H1 (cell line): Measurements from ENCODE around the gene ANXA4. TPM values are rescaled to one million over a fixed set of nuclear protein-coding genes. Genes with fewer than 3 reads are reported as not detected.

ENCODE experiments used
- polyA plus RNA-seq, 7 experiments: library from polyadenylated mRNA; depleted of rRNA in 3 of 7; stranded (reverse) in 5 of 7; unstranded in 2 of 7; fragments of >200 nt in 5 of 7; fragments of 200-250 nt in 2 of 7; gene quantifications; 1 replicate in 5 of 7; 2 replicates in 1 of 7; 4 replicates in 1 of 7; pipeline versions ENCODE4 v1.2.1 to v1.2.3, GENCODE V29; 2011 to 2013; ENCODE audit warnings: missing spikeins in 2 of 7, mixed read lengths in 2 of 7
- total RNA-seq: library from RNA; stranded (reverse); fragmentation: NEBNext Ultra II Directional; extraction: Animal tissue kit (Norgen Biotek cat#: 25700); gene quantifications from 2 replicates; pipeline ENCODE4 v1.2.1, GENCODE V29; 2021
- TF ChIP-seq, protein P1 (sequence below): fragments of 300-600 bp; sonication (generic); IDR thresholded peaks from 2 replicates; pipeline ENCODE4 v1.7.1; 2012; ENCODE audit warnings: low read length, moderate library complexity, mild to moderate bottlenecking, inconsistent platforms; ENCODE audit not compliant: insufficient replicate concordance
- TF ChIP-seq, protein P2 (sequence below): IDR thresholded peaks from 2 replicates; pipeline ENCODE4 v1.6.1; 2011; ENCODE audit warnings: low read length, improper control_type of control experiment

ANXA4 gene
- total and polyA plus RNA-seq, 2 of the 8 experiments (the other 6 are each of a cell fraction or from before 2014, with no cell fraction given), result 9.4 to 17.6 TPM

DNA sequence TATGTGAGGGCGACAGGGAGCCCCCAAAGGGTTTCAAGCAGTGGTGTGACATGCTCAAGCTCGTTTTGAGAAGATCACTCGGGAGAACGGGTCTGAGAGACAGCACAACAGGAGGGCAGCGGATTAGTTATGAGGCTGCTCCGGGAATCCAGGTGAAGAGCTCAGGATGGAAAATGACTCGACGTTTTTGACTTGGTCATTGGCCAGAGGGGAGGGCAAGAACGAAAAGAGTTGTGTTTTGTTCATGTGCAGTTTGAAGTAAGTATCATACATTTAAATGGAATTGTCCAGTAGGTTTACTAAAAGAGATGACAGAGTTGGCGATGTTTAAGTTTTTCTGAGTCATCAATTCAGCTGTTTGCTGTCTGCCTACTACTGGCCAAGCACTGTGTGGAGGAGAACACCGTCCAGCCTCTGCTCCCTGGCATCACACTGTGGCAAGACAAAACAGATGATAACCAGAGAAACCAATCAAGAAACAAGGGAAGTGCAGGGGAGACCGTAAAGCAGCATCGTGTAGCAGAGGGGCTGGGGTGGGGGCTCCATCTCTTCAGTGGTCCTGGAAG, 25.3 kb upstream of the ANXA4 start (continued):
- TF ChIP-seq, protein P1, sequence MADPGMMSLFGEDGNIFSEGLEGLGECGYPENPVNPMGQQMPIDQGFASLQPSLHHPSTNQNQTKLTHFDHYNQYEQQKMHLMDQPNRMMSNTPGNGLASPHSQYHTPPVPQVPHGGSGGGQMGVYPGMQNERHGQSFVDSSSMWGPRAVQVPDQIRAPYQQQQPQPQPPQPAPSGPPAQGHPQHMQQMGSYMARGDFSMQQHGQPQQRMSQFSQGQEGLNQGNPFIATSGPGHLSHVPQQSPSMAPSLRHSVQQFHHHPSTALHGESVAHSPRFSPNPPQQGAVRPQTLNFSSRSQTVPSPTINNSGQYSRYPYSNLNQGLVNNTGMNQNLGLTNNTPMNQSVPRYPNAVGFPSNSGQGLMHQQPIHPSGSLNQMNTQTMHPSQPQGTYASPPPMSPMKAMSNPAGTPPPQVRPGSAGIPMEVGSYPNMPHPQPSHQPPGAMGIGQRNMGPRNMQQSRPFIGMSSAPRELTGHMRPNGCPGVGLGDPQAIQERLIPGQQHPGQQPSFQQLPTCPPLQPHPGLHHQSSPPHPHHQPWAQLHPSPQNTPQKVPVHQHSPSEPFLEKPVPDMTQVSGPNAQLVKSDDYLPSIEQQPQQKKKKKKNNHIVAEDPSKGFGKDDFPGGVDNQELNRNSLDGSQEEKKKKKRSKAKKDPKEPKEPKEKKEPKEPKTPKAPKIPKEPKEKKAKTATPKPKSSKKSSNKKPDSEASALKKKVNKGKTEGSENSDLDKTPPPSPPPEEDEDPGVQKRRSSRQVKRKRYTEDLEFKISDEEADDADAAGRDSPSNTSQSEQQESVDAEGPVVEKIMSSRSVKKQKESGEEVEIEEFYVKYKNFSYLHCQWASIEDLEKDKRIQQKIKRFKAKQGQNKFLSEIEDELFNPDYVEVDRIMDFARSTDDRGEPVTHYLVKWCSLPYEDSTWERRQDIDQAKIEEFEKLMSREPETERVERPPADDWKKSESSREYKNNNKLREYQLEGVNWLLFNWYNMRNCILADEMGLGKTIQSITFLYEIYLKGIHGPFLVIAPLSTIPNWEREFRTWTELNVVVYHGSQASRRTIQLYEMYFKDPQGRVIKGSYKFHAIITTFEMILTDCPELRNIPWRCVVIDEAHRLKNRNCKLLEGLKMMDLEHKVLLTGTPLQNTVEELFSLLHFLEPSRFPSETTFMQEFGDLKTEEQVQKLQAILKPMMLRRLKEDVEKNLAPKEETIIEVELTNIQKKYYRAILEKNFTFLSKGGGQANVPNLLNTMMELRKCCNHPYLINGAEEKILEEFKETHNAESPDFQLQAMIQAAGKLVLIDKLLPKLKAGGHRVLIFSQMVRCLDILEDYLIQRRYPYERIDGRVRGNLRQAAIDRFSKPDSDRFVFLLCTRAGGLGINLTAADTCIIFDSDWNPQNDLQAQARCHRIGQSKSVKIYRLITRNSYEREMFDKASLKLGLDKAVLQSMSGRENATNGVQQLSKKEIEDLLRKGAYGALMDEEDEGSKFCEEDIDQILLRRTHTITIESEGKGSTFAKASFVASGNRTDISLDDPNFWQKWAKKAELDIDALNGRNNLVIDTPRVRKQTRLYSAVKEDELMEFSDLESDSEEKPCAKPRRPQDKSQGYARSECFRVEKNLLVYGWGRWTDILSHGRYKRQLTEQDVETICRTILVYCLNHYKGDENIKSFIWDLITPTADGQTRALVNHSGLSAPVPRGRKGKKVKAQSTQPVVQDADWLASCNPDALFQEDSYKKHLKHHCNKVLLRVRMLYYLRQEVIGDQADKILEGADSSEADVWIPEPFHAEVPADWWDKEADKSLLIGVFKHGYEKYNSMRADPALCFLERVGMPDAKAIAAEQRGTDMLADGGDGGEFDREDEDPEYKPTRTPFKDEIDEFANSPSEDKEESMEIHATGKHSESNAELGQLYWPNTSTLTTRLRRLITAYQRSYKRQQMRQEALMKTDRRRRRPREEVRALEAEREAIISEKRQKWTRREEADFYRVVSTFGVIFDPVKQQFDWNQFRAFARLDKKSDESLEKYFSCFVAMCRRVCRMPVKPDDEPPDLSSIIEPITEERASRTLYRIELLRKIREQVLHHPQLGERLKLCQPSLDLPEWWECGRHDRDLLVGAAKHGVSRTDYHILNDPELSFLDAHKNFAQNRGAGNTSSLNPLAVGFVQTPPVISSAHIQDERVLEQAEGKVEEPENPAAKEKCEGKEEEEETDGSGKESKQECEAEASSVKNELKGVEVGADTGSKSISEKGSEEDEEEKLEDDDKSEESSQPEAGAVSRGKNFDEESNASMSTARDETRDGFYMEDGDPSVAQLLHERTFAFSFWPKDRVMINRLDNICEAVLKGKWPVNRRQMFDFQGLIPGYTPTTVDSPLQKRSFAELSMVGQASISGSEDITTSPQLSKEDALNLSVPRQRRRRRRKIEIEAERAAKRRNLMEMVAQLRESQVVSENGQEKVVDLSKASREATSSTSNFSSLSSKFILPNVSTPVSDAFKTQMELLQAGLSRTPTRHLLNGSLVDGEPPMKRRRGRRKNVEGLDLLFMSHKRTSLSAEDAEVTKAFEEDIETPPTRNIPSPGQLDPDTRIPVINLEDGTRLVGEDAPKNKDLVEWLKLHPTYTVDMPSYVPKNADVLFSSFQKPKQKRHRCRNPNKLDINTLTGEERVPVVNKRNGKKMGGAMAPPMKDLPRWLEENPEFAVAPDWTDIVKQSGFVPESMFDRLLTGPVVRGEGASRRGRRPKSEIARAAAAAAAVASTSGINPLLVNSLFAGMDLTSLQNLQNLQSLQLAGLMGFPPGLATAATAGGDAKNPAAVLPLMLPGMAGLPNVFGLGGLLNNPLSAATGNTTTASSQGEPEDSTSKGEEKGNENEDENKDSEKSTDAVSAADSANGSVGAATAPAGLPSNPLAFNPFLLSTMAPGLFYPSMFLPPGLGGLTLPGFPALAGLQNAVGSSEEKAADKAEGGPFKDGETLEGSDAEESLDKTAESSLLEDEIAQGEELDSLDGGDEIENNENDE, result no peak
- TF ChIP-seq, protein P2, sequence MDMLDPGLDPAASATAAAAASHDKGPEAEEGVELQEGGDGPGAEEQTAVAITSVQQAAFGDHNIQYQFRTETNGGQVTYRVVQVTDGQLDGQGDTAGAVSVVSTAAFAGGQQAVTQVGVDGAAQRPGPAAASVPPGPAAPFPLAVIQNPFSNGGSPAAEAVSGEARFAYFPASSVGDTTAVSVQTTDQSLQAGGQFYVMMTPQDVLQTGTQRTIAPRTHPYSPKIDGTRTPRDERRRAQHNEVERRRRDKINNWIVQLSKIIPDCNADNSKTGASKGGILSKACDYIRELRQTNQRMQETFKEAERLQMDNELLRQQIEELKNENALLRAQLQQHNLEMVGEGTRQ, result no peak
